Non-pigmented ciliary epithelial cell (primary cell): ENCODE measurements around the gene GFPT2.
"Not testable (repeated sequence)": the region's sequence is repeated elsewhere in the genome, so short reads cannot be mapped to it uniquely, and the experiment has no call there.

ENCODE experiments used
- DNase-seq: peaks from one replicate; pipeline ENCODE4 v3.0.0-alpha.2; 2010; ENCODE audit warnings: low read depth

The GFPT2 gene

GRCh38 chr5:180304431-180305375 lies 48.4 kb downstream of the GFPT2 start:
- DNase-seq: no peak

- DNase-seq: no peak
Observed at GRCh38 chr5:180304016-180304292, 49.2 kb downstream of the GFPT2 start.

- no peak for DNase-seq
Observed at GRCh38 chr5:180303226-180304015, 49.7 kb downstream of the GFPT2 start.

- no peak for DNase-seq
Observed at GRCh38 chr5:180302256-180302655, 50.9 kb downstream of the GFPT2 start.

- DNase-seq: no peak
Observed at GRCh38 chr5:180301253-180301652, 51.9 kb downstream of the GFPT2 start.

GRCh38 chr5:180299526-180299925 lies 53.6 kb downstream of the GFPT2 start:
- no peak for DNase-seq

- DNase-seq: not testable (repeated sequence)
Observed at GRCh38 chr5:180299014-180299413, 54.1 kb downstream of the GFPT2 start.

- DNase-seq: no peak
Observed at GRCh38 chr5:180297587-180298282, 55.4 kb downstream of the GFPT2 start.

- no peak for DNase-seq
Observed at GRCh38 chr5:180296771-180297170, 56.4 kb downstream of the GFPT2 start.

- DNase-seq: no peak
Observed at GRCh38 chr5:180294913-180295555, 58.1 kb downstream of the GFPT2 start.

GRCh38 chr5:180294411-180294810 lies 58.7 kb downstream of the GFPT2 start:
- DNase-seq: no peak

- no peak for DNase-seq
Observed at GRCh38 chr5:180291943-180292831, 60.9 kb downstream of the GFPT2 start, which contains the start of gene MAPK9. MAPK9 (minus strand) TSS chr5:180292083; CDS start chr5:180280561, 11,522 bp downstream.

GRCh38 chr5:180291234-180291940 lies 61.7 kb downstream of the GFPT2 start:
- DNase-seq: no peak

- no peak for DNase-seq
Observed at GRCh38 chr5:180290568-180291233, 62.4 kb downstream of the GFPT2 start.

- no peak for DNase-seq
Observed at GRCh38 chr5:180289966-180290365, 63.2 kb downstream of the GFPT2 start.

GRCh38 chr5:180289433-180289832 lies 63.7 kb downstream of the GFPT2 start:
- DNase-seq: no peak

- no peak for DNase-seq
Observed at GRCh38 chr5:180287868-180288267, 65.3 kb downstream of the GFPT2 start.

- DNase-seq: no peak
Observed at GRCh38 chr5:180287404-180287803, 65.7 kb downstream of the GFPT2 start.

- DNase-seq: no peak
Observed at GRCh38 chr5:180284149-180284548, 69.0 kb downstream of the GFPT2 start.
